Measurements from ENCODE around the gene RPL32. TPM values are rescaled to one million over a fixed set of nuclear protein-coding genes. Genes with fewer than 3 reads are reported as not detected.

Gene RPL32
- total and polyA plus RNA-seq, 2 experiments from 2014 or later: 426 to 947 TPM

DNA sequence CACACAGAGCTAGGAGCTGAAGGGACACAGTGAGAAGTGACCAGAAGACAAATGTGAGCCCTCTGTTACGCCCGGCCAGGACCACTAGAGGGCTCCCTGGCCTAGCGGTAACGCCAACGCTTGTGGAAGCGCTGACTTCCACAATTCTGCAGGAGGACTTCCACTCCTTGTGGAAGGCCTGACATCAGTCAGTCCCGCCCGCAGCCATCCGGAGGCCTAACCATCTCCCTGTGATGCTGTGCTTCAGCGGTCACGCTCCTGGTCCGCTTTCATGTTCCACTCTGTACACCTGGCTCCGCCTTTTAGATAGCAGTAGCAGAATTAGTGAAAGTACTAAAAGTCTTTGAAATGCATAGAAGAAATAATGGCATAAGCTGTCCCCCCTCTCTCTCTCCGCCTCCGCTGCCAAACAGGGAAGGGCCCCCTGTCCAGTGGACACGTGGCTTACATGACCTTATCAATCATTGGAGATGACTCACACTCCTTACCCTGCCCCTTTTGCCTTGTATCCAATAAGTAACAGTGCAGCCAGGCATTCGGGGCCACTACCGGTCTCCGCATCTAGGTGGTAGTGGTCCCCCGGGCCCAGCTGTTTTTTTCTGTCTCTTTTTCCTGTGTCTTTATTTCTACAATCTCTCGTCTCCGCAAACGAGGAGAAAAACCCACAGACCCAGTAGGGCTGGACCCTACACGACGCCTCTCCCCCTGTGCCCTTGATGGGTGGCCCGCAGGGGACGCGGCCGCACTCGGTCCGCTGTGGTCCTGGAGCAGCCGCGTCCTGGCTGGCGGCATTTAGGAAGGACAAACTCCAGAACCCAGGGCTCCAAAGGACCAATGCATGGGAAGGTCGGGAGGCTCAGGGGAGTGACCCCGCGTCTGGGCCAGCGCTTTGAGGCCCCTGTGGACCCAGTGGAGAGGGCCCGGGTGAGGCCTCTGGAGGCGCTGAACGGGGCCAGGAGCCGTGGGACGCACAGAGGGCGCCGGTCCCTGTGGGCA lies 27.0 kb upstream of the RPL32 start:
- DNase-seq: peak; percentile 94
- no peaks in the 10 kb centered on the region for H3K27me3 ChIP-seq (replicated peaks; ENCODE audit: insufficient read depth)
- no peaks in the 10 kb centered on the region for H3F3A ChIP-seq (ENCODE audit: insufficient read depth)
- 50 to 54% methylated on average over 41 to 45 of the region's 45 CpGs for WGBS, 2 experiments (ENCODE audit: low coverage in 1 of 2, low lambda C conversion rate in 2 of 2, missing lambda C conversion rate in 2 of 2)
- H3K4me3 ChIP-seq: no peak overlapping the region
- H3K9me2 ChIP-seq (ENCODE audit: insufficient read depth): no peaks in the 10 kb centered on the region
- H3K4me1 ChIP-seq (ENCODE audit: insufficient read depth): peaks cover 4% of the 10 kb centered on the region; the same call in 1 of the 2 replicates
- no peaks in the 10 kb centered on the region for H3K79me2 ChIP-seq (ENCODE audit: insufficient read depth)
- no peak overlapping the region for H3K27ac ChIP-seq
- H4K20me1 ChIP-seq (ENCODE audit: insufficient read depth): no peaks in the 10 kb centered on the region
- H3K4me2 ChIP-seq (ENCODE audit: unreplicated experiment): no peak overlapping the region
- no peaks in the 10 kb centered on the region for H3K36me3 ChIP-seq (ENCODE audit: low read depth)
- H2AFZ ChIP-seq: peak overlapping the region; percentile 34; the same call in 1 of the 2 replicates
- no peak for TF ChIP-seq EZH2phosphoT487 (IDR thresholded peaks at IDR 0.05; ENCODE audit: insufficient read depth, low read depth)
- TF ChIP-seq EZH2 (IDR thresholded peaks at IDR 0.05; ENCODE audit: insufficient read depth, poor library complexity, severe bottlenecking): no peak
- no peaks in the 10 kb centered on the region for H3K9me3 ChIP-seq (ENCODE audit: low read depth)
- in situ Hi-C loops (cut with MboI): no loop called here
- no peak overlapping the region for H3K9ac ChIP-seq

DNA sequence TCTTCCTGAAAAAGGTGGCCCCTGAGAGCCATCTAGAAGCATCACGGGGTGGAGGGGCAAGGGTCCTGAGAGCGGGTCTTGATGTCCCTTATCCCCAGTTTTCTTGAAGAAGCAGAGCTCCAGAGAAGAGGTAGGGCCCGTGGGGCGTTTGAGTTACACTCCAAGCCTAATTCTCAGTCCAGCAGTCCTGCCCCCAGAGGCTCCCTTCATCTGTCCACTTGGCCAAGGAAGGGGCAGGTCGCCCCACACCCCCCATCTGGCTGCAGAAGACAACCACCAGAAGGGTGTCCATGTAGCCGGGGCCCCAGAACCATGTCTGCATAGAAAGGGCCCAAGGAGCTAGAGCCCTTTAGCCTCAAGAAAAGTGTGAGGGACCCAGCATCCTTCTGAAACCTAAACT lies 25.5 kb upstream of the RPL32 start:
- no peak for TF ChIP-seq EZH2phosphoT487 (IDR thresholded peaks at IDR 0.05; ENCODE audit: insufficient read depth, low read depth)
- no peak for TF ChIP-seq EZH2 (IDR thresholded peaks at IDR 0.05; ENCODE audit: insufficient read depth, poor library complexity, severe bottlenecking)
- Histone ChIP-seq H4K20me1 (ENCODE audit: insufficient read depth) (no peaks in the 10 kb centered on the region), H3K9me3 (ENCODE audit: low read depth) (no peaks in the 10 kb centered on the region), H3K27me3 (replicated peaks; ENCODE audit: insufficient read depth) (no peaks in the 10 kb centered on the region), H3K9me2 (ENCODE audit: insufficient read depth) (no peaks in the 10 kb centered on the region), H3K79me2 (ENCODE audit: insufficient read depth) (no peaks in the 10 kb centered on the region), H2AFZ (no peak overlapping the region), H3K4me1 (ENCODE audit: insufficient read depth) (peaks cover 4% of the 10 kb centered on the region; the same call in 1 of the 2 replicates), H3K36me3 (ENCODE audit: low read depth) (no peaks in the 10 kb centered on the region), H3K27ac (no peak overlapping the region), H3K9ac (no peak overlapping the region), H3K4me2 (ENCODE audit: unreplicated experiment) (no peak overlapping the region), H3F3A (ENCODE audit: insufficient read depth) (no peaks in the 10 kb centered on the region), H3K4me3 (no peak overlapping the region)
- DNase-seq: no peak
- 55 to 61% methylated on average over 6 of the region's 6 CpGs for WGBS, 2 experiments (ENCODE audit: low coverage in 1 of 2, low lambda C conversion rate in 2 of 2, missing lambda C conversion rate in 2 of 2)
- in situ Hi-C loops (cut with MboI): no loop called here

DNA sequence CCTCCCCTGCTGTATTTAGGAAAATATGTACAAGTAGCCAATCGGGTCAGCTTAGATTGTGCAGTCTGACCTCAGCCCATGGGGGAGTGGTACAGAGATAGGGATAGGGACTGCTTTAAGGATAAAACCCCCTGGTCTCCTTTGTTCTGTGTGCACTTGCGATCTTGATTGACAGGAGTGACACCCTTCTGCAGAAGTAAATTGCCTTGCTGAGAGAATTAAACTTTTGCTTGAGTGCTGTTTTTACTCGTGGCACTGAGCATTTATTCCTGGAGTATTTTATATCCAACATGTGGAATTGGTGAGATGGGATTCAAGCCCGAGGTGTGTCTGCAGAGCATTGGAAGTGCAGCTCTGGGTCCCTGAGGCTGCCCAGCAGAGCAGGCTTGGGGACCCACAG lies 23.9 kb upstream of the RPL32 start:
- DNase-seq: no peak
- Histone ChIP-seq H3F3A (ENCODE audit: insufficient read depth) (no peaks in the 10 kb centered on the region), H3K79me2 (ENCODE audit: insufficient read depth) (no peaks in the 10 kb centered on the region), H3K4me2 (ENCODE audit: unreplicated experiment) (no peak overlapping the region), H3K9me2 (ENCODE audit: insufficient read depth) (no peaks in the 10 kb centered on the region), H3K9me3 (ENCODE audit: low read depth) (no peaks in the 10 kb centered on the region), H3K4me3 (no peak overlapping the region), H3K27me3 (replicated peaks; ENCODE audit: insufficient read depth) (no peaks in the 10 kb centered on the region), H4K20me1 (ENCODE audit: insufficient read depth) (no peaks in the 10 kb centered on the region), H3K9ac (no peak overlapping the region), H3K27ac (no peak overlapping the region), H3K4me1 (ENCODE audit: insufficient read depth) (no peaks in the 10 kb centered on the region), H3K36me3 (ENCODE audit: low read depth) (no peaks in the 10 kb centered on the region), H2AFZ (no peak overlapping the region)
- TF ChIP-seq EZH2phosphoT487 (IDR thresholded peaks at IDR 0.05; ENCODE audit: insufficient read depth, low read depth) (no peak), EZH2 (IDR thresholded peaks at IDR 0.05; ENCODE audit: insufficient read depth, poor library complexity, severe bottlenecking) (no peak)
- in situ Hi-C loops (cut with MboI): no loop called here
- 52 to 58% methylated on average over 4 of the region's 4 CpGs for WGBS, 2 experiments (ENCODE audit: low coverage in 1 of 2, low lambda C conversion rate in 2 of 2, missing lambda C conversion rate in 2 of 2)

DNA sequence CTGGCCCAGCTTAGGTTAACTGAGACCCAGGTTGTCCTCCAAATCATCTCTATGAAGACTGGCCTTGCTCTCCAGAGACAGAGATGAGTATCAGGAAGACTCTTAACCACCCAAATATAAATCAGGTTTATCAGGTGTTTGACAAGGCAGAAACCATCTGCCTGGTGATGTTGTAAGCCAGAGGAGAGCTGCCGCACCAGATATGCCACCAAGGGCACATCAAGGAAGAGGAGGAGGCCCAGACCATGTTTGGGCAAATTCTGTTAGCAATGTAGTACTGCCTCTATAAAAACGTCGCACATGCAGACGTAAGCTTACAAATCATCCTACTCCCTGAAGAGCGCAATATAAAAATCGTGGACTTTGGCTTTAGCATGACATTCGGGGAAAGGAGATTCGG lies 21.0 kb upstream of the RPL32 start:
- Histone ChIP-seq H3K79me2 (ENCODE audit: insufficient read depth) (no peaks in the 10 kb centered on the region), H3K4me3 (no peak overlapping the region), H3K9me3 (ENCODE audit: low read depth) (no peaks in the 10 kb centered on the region), H3F3A (ENCODE audit: insufficient read depth) (no peaks in the 10 kb centered on the region), H3K9me2 (ENCODE audit: insufficient read depth) (no peaks in the 10 kb centered on the region), H3K4me1 (ENCODE audit: insufficient read depth) (no peaks in the 10 kb centered on the region), H3K9ac (no peak overlapping the region), H4K20me1 (ENCODE audit: insufficient read depth) (no peaks in the 10 kb centered on the region), H3K27me3 (replicated peaks; ENCODE audit: insufficient read depth) (no peaks in the 10 kb centered on the region), H3K36me3 (ENCODE audit: low read depth) (no peaks in the 10 kb centered on the region), H3K4me2 (ENCODE audit: unreplicated experiment) (no peak overlapping the region), H3K27ac (no peak overlapping the region), H2AFZ (no peak overlapping the region)
- DNase-seq: no peak
- WGBS, 2 experiments (ENCODE audit: low coverage in 1 of 2, low lambda C conversion rate in 2 of 2, missing lambda C conversion rate in 2 of 2): 79 to 83% methylated on average over 8 of the region's 8 CpGs
- TF ChIP-seq EZH2 (IDR thresholded peaks at IDR 0.05; ENCODE audit: insufficient read depth, poor library complexity, severe bottlenecking) (no peak), EZH2phosphoT487 (IDR thresholded peaks at IDR 0.05; ENCODE audit: insufficient read depth, low read depth) (no peak)
- in situ Hi-C loops (cut with MboI): no loop called here
